ENCODE results near the gene LMF1.

LMF1 gene

GRCh38 chr16:1012722-1013592 lies 42.2 kb upstream of the LMF1 start:
- no peak for TF ChIP-seq CTCF (IDR thresholded peaks at IDR 0.05)

GRCh38 chr16:1012135-1012534 lies 41.4 kb upstream of the LMF1 start:
- no peak for TF ChIP-seq CTCF (IDR thresholded peaks at IDR 0.05)

GRCh38 chr16:1011316-1012082 lies 40.7 kb upstream of the LMF1 start:
- no peak for TF ChIP-seq CTCF (IDR thresholded peaks at IDR 0.05)

GRCh38 chr16:1010815-1011214 lies 40.0 kb upstream of the LMF1 start:
- TF ChIP-seq CTCF (IDR thresholded peaks at IDR 0.05), result no peak

GRCh38 chr16:1010251-1010650 lies 39.5 kb upstream of the LMF1 start:
- no peak for TF ChIP-seq CTCF (IDR thresholded peaks at IDR 0.05)

- TF ChIP-seq CTCF (IDR thresholded peaks at IDR 0.05), result no peak
Measured at GRCh38 chr16:1009358-1010150, 38.8 kb upstream of the LMF1 start.

- TF ChIP-seq CTCF (IDR thresholded peaks at IDR 0.05), result no peak
Measured at GRCh38 chr16:1008085-1008484, 37.3 kb upstream of the LMF1 start.

Data from LNCAP (cell line).